ENCODE data around the gene PLCB1.
"Not testable (repeated sequence)": the region's sequence is repeated elsewhere in the genome, so short reads cannot be mapped to it uniquely, and the experiment has no call there.

PLCB1 gene

DNA sequence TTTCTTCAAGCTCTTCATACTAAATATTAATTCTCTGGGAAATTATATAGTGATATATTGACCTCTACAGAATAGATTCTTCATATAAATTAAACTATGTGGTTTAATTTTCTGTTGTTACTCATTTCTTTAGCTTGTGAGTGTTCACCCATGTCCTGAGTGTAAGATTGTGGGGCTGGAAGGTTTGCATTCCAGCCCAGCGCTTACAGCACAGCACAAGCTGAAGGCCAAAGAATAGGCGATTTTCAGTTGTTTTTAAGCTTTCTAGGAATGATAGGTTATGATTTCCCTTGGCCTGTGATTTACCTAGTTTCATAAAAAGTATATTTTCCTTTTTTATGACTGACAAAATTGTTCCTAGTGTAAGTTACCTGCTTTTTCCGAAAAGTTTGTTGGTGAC, 194.1 kb downstream of the PLCB1 start:
- DNase-seq (ENCODE audit: low read depth, low spot score), result no peak

DNA sequence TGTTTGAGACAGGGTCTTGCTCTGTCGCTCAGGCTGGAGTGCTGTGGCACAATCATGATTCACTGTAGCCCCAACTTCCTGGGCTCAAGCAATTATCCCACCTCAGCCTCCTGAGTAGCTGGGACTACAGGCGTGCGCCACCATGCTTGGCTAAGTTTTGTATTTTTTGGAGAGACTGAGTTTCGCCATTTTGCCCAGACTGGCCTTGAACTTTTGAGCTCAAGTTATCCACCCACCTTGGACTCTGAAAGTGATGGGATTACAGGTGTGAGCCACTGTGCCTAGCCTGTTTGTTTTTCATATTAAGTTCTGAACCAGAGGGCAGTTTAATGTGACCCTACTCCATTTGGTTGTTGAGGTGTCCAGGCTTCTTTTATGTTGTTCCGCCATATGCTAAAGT, 194.8 kb downstream of the PLCB1 start:
- no peak for DNase-seq (ENCODE audit: low read depth, low spot score)
- H3K27ac ChIP-seq, result no peak overlapping the region

More for the DNA sequence above, 194.1 kb downstream of the PLCB1 start:
- H3K27ac ChIP-seq, result no peak overlapping the region

DNA sequence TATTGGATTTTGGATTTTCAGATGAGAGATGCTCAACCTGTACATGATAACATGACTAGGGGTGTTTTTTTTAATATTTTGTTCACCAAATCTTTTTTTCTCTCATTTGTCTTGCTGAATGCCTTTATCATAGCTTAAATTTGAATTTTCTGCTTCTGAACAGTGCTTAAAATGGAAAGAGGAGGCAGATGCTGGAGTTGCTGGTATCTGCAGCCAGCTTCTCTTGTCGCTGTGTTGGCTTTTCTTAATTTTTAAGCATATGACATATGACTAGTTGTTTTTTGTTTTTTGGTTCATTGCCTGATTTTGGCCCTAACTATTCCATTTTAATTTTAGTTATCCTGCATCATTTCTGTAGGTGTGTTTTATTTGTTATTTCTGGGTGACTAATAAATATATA, 196.1 kb downstream of the PLCB1 start:
- DNase-seq (ENCODE audit: low read depth, low spot score), result no peak
- H3K27ac ChIP-seq, result no peak overlapping the region

DNA sequence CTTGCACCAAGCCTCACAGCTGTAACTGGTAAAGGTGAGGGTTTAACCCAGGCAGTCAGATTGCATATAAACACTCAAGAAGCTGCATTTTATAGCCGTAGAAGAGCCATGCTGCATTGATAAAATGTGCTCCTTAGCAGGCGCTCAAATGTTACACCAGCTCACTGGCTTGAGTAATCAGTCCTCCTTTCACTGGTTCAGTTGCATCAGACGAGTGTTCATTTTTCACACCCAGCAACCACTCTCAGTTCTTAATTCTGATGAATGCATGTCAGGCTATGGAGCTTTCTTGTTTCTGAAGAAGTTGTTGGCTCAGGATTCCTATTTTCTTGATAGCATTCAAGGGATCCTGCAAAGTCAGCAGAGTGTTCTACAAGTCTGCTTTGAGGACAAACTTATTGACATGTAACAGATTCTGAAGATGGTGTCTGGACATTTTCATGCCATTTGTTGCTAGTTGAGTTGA, 198.3 kb downstream of the PLCB1 start:
- H3K27ac ChIP-seq, result no peak overlapping the region
- no peak for DNase-seq (ENCODE audit: low read depth, low spot score)

DNA sequence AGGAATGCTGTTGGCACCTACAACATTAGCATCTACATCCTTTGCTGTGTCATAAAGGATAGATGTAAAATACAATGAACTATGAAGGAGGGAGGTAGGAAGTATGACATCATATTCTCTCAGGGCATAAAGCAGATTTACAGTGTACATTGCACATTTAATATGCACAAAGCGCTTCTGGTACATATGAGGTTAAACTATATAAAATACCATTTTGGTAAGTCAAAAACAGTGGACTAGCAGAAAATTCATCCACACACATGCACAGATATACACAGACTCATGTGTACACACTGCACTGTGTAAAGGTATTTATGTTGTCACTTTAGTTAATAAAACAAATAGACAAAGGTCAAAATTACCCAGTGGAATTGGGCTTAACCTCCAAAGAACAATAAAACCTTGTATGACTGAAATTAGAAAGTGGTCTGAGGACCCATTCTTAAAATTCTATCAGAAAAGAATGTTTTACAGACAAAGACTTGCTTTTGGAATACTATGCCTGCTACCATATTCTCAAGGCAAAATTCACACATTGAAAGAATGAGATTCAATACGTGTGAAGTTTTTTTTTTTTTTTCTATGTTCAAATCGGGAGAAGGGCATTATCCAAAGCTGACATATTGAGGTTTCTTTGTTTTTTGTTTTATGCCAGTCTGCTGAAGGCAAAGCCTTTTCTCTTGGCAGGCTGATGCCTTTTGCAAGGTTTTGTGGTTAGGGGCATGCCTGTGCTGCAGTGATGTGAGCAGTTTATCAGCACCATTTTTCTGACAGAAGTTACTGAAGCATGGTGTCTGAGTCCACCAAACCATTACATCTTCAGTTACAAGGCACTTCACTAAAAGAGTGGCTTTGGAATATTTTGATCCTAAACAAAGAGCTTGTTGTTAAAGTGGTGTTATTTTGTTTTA, 199.0 kb downstream of the PLCB1 start:
- DNase-seq (ENCODE audit: low read depth, low spot score), result no peak
- no peak overlapping the region for H3K27ac ChIP-seq

DNA sequence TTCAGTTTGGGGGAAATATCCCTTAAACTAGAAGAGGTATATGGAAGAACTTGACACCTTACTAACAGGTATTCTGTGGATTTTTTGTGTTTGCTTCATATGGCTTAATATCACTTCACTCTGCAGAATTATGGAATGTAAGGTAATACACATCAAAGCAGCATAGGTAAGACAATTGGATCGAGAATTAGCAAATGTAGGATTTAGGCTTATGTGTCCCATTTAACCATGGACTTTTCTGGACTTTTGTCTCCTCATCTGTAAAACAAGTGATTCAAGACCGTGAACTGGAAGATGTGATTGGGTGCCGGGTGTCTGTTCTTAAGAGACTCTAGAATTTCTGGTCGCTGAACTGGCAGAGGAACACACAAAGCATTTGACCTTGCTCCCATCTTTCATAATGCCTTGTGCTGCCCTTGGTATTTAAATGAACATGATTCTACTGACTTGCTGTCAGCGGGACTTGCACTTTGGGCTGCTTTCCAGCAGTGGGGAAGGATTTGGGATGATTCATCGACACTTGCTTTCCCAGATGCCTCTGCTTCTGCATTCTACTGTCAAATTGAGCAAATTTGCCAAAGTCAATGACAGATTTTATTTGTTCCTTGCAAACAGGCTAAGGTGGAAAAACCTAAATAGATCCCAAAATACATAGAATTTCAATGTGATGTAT, 199.8 kb downstream of the PLCB1 start:
- no peak overlapping the region for H3K27ac ChIP-seq
- no peak for DNase-seq (ENCODE audit: low read depth, low spot score)

DNA sequence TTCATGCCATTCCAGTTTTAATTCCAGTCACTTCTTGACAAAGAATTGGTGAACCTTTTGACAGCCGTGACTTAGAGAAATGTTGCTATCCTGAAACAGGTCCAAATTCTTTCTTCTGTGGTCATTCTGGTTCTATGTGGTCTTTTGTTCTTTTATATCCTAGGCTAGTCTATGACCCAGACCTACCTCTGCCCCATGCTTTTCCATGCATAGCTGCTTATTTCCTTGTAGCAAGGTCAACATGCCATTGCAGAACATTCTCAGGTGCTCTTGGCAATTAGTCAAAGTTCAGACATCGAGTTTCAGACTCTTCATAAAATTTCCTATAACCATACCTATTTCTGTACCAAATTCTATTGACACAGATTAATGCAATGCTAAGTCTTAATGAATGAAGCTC, 202.6 kb downstream of the PLCB1 start:
- no peak for DNase-seq (ENCODE audit: low read depth, low spot score)
- no peak overlapping the region for H3K27ac ChIP-seq

DNA sequence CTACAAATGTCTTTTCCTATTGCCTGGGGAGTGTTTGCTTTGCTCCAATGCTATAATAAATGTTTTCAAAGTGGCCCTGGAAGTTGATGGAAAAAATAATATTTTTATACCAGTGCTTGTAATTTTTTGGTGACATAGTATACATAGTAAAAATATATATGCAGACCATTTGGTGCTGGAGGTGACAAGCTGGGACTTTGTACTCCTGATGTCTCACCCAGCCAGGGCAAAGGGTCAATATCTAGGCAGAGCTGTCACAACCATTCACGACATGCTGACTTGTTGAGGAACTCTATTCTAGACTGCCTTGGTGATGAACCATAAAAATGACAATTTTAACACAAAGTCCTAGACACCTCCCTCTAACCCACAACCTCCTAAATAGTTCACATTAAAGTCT, 203.0 kb downstream of the PLCB1 start:
- H3K27ac ChIP-seq, result no peak overlapping the region
- DNase-seq (ENCODE audit: low read depth, low spot score), result no peak

DNA sequence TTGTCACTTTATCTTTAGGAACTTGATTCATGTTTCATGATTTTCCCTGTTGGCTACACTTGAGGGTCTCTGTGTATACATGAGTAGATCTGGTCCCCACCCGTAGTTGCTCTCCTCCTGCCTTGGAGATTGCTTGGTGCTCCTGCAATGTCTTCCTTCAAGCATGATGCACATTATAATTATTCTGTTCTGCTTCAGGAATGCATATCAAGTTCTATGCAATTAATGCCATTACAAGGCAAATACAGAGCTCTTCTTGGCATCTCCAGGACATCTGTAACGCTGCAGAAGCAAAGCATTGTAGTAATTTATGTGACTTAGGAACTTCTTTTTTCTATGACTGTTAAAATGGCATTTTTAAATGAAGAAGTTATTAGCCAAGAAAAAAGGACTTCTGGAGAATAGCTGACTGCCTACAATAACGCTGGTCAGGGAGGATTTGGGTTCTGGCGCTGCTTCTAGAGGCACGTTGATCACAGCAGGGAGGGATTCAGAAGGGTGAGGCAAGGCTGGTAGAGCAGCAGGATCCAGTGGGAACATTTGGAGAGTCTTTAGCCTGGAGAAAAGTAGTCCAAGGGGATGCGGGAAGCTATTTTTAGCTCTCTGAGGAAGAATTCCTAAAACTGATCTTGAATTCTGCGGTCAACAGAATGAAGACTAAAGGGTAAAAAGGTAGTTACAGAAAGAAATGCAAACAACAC, 203.6 kb downstream of the PLCB1 start:
- DNase-seq (ENCODE audit: low read depth, low spot score), result no peak
- no peak overlapping the region for H3K27ac ChIP-seq

DNA sequence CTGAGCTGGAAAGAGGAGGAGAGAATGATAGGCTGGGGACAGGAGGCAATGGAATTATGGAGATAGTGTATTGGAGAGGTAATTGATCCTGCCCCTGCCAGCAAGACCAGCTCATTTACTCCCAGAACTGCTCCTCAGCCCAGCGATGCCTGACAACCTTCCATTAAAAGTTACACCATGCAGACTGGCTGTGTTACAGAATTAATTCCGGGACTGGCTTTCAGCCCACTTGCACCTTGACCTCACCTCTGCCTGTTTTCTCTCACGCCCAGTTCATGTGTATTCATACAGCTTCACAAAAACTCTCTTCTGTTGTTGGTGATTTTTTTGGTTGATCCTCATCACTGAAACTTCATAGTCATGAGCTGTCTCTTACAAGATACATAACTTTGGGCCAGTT, 207.3 kb downstream of the PLCB1 start:
- no peak for DNase-seq (ENCODE audit: low read depth, low spot score)
- no peak overlapping the region for H3K27ac ChIP-seq

DNA sequence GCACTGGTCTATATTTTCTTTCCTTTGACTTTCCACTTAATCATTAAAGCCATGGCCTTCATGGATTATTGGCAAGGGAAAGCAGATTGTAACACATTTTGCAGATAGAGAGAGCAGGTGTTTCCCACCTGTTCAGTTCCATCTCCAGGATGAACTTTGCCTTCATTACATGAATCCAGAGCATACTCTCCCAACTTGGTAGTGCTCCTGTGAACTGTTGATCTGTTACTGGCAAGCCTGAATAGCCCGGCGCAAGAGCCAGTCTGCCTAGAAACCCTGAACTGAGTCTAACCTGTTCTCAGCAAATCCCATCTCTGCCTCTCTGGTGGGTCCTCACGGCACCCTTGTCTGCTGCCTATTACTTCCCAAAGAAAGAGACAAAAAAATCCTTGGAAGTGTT, 210.3 kb downstream of the PLCB1 start:
- no peak for DNase-seq (ENCODE audit: low read depth, low spot score)
- H3K27ac ChIP-seq, result no peak overlapping the region

DNA sequence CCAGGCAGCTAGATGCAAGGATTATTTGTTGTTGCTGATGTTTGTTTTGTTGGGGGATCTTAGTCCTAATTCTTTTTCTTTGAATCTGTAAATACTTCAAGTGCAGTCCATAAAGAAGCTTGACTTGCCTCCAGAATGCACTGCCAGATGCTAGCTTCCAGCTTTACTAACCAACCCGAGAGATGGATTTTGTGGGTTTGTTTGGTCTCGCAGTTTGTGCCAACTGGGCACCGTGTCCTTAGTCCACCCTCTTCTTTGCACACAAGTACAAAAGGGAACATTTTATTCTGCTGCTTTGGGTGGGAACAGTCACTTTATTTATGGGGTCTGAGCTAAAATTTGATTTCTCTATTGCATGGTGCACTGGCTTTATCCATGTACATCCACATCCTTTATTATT, 212.0 kb downstream of the PLCB1 start:
- no peak for DNase-seq (ENCODE audit: low read depth, low spot score)
- H3K27ac ChIP-seq, result no peak overlapping the region

DNA sequence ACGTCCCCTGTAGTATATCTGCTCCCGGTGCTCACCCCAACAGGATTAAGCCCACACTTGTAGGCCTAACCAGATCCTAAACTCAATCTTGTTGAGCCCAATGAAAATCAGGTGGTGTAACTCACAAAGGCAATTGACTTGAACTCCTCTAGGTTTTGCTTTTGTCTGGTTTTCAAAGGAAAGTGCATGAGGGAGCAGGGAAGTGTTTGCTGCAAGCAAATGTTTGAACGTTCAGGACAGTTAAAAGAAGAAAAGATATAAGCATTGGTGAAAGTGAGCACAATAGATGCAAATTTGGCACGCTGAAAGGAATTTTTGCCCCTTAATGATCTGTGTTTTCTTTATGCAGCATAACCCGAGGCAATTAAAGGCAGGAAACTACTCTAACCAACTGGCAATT, 212.6 kb downstream of the PLCB1 start:
- no peak for DNase-seq (ENCODE audit: low read depth, low spot score)
- no peak overlapping the region for H3K27ac ChIP-seq

DNA sequence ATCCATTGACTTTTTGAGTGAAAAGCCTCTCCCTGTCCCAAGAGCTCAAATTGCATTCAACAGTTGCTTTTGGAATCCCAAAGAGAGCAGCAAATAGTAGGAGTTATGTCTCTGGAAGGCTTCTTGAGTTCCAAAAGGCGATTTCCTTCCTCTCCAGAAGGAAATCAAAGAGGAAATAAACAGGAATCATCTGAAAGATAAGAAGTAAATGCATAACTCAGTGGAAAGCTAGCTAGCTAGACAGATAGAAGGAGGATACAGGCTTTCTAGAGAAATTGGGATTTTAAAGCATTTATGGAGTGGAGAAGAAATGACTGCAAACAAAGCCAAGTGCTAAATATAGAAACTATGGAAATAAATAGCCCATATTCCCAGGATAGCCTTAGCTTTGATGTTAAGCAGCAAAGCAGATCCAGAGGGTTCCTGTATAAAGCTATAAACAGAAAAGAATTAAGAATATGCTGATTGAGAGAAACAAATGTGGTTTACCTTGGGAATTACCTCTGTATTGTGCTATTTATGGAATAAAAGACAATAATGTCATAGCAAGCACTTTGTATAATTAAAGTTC, 214.7 kb downstream of the PLCB1 start:
- H3K27ac ChIP-seq, result no peak overlapping the region
- no peak for DNase-seq (ENCODE audit: low read depth, low spot score)

DNA sequence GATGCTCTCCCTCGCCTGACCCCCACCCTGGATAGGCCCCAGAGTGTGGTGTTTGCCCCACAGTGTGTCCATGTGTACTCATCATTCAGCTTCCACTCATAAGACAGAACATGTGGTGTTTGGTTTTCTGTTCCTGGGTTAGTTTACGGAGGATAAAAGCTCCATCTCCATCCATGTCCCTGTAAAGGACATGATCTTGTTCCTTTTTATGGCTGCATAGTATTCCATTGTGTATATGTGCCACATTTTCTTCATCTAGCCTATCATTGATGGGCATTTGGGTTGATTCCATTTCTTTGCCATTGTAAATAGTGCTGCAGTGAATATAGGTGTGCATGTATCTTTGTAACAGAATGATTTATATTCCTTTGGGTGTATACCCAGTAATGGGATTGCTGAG, 218.2 kb downstream of the PLCB1 start:
- not testable (repeated sequence) for H3K27ac ChIP-seq; DNase-seq (ENCODE audit: low read depth, low spot score)

DNA sequence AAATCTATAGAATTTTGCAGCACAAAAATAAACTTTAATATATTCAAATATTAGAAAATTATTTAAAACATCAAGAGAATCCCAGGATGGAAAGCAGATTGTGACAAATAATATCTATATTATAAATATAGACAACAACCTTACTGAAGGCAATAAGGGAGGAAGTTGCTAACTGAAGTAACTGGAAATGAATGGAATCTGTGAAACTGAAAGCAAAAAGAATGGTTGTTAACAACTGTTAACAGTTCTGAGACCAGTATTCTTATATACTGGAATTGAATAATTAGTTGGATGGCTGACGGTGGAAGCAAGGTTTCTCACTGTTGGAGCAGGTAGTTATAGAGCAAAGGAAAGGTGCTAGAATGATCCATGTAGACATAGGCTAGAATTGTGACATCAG, 220.4 kb downstream of the PLCB1 start:
- no peak for DNase-seq (ENCODE audit: low read depth, low spot score)

DNA sequence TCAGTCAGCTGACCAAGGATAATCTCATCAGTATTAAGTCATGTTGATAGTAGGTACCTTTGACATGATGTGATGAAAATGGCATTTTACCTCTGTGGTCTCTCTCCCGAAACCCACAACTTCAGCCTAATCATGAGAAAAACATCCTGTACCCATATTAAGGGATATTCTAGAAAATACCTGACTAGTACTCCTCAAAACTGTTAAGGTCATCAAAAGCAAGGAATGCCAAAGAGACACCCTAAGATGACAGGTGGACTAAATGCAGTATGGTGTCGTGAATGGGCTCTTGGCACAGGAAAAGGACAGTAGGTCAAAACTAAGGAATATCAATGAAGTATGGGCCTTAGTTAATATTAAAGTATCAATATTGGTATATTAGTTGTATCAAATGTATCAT, 221.4 kb downstream of the PLCB1 start:
- no peak overlapping the region for H3K27ac ChIP-seq
- DNase-seq (ENCODE audit: low read depth, low spot score), result no peak

More for the DNA sequence above, 220.4 kb downstream of the PLCB1 start:
- no peak overlapping the region for H3K27ac ChIP-seq

DNA sequence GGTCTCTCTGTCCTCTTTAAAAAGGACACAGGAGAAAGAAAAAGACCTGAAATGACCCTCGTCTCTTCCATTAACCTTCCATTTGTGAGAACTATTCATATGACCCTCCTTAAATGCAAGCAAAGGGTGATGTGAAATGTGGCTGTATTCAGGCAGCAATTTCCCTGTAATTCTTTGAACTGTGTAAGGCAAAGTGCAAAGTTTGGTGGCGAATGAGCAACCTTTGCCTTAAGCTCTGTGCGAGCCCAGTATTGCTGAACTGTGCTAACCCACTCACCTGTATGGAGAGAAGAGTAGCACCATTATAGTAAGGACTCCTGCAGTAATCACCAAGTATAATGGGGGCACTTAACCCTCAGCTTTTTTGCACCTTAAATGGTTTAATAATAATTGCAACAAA, 223.4 kb downstream of the PLCB1 start:
- no peak overlapping the region for H3K27ac ChIP-seq
- DNase-seq (ENCODE audit: low read depth, low spot score), result no peak

DNA sequence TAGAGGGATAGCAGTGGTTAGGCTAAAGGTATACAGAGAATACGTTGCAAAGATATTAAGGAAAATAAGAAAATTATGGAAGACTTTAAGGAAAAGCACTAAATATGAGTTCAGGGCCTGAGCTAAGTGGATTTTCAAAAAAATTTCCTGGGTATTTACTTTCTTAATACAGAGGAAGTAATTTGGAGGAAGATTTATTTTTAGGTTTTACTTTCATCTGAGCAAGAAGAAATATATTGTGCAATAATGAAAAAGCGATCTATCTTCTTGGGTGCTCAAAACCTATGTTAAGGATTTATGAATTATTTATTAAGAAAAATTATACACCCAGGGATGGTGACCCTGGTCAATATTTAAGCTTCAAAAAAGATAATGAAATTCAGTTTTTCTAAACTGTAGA, 224.7 kb downstream of the PLCB1 start:
- no peak for DNase-seq (ENCODE audit: low read depth, low spot score)
- H3K27ac ChIP-seq, result no peak overlapping the region

DNA sequence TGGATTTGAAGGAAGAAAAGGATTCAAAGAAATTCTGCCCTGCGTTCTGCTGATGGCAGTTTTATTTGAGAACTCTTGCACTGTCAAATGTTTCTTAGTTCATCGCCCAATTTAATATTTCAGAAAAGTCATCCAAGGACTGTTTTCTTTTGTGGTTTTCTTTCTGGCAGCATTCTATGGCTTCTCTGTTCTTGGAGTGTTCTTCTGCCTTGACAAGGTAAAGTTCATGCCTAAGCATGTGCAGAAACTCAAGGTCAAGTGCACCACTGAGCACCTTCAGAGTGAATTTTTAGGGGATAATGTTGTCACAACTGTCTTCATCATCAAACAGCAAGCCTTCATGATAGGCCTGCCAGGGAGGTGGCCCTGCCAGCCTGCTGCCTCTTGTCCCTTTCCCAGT, 225.6 kb downstream of the PLCB1 start:
- H3K27ac ChIP-seq, result no peak overlapping the region
- no peak for DNase-seq (ENCODE audit: low read depth, low spot score)

DNA sequence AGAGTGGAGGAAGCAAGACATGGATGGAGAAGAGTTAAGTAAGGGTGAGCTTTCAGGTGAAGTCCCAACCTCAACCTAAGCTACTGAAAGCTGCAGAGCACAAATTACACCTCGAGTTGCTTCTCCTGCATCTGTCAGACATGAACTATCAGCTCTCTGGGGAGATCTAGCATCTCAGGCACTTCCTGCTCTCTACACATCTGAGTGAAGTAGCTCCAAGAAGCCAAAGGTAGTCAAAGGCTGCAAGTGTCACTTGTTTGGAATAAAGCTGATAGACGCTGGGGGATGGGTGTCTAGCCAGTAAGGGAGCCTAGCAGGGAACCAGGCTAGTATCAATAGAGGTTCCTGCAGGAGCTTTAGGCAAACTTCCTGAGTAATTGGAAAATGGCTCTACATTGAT, 228.0 kb downstream of the PLCB1 start:
- no peak for DNase-seq (ENCODE audit: low read depth, low spot score)

More for the DNA sequence above, 228.0 kb downstream of the PLCB1 start:
- H3K27ac ChIP-seq, result no peak overlapping the region
